Endodermal cell (in vitro differentiated cells): Measurements from ENCODE around the gene IL6R. TPM values are rescaled to one million over a fixed set of nuclear protein-coding genes. Genes with fewer than 3 reads are reported as not detected.

Source experiments
- DNase-seq: peaks from one replicate; pipeline ENCODE4 v3.0.0-alpha.2; 2017
- H3K27ac ChIP-seq: 2 replicates; pipeline ENCODE4 v1.5.1; 2013; ENCODE audit warnings: mild to moderate bottlenecking, low read depth, low read length, moderate library complexity
- H3K27me3 ChIP-seq: 2 replicates; pipeline ENCODE4 v1.6.1; 2013; ENCODE audit warnings: mild to moderate bottlenecking, low read length, moderate library complexity; ENCODE audit not compliant: insufficient read depth, control insufficient read depth, poor library complexity, severe bottlenecking
- H3K36me3 ChIP-seq: 2 replicates; pipeline ENCODE4 v1.7.0; 2013; ENCODE audit warnings: mild to moderate bottlenecking, low read length, moderate library complexity; ENCODE audit not compliant: control insufficient read depth, insufficient read depth
- H3K4me1 ChIP-seq: one replicate; pipeline ENCODE4 v1.7.0; 2013; ENCODE audit warnings: low read length; ENCODE audit not compliant: control insufficient read depth, insufficient read depth
- H3K4me3 ChIP-seq: 2 replicates; pipeline ENCODE4 v1.5.1; 2013; ENCODE audit warnings: mild to moderate bottlenecking, low read length, moderate library complexity
- H3K9ac ChIP-seq: 2 replicates; pipeline ENCODE4 v1.6.1; 2013; ENCODE audit warnings: mild to moderate bottlenecking, low read length, moderate library complexity; ENCODE audit not compliant: poor library complexity, severe bottlenecking; ENCODE audit errors: extremely low read depth
- H3K9me3 ChIP-seq: 2 replicates; pipeline ENCODE4 v1.6.1; 2013; ENCODE audit warnings: mild to moderate bottlenecking, low read length, moderate library complexity; ENCODE audit not compliant: control insufficient read depth
- H3K27ac Mint-ChIP-seq: 2 replicates; pipeline ENCODE4 v1.8.0; 2020; ENCODE audit warnings: mixed read lengths
- H3K27me3 Mint-ChIP-seq: 2 replicates; pipeline ENCODE4 v1.8.0; 2021; ENCODE audit warnings: mild to moderate bottlenecking, mixed read lengths; ENCODE audit not compliant: insufficient read depth
- H3K36me3 Mint-ChIP-seq: 2 replicates; pipeline ENCODE4 v1.8.0; 2020; ENCODE audit warnings: low read depth, mixed read lengths
- H3K4me1 Mint-ChIP-seq: 2 replicates; pipeline ENCODE4 v1.8.0; 2020; ENCODE audit warnings: mixed read lengths
- H3K4me3 Mint-ChIP-seq: 2 replicates; pipeline ENCODE4 v1.8.0; 2020; ENCODE audit warnings: mild to moderate bottlenecking, moderate library complexity, mixed read lengths
- H3K9me3 Mint-ChIP-seq: 2 replicates; pipeline ENCODE4 v1.8.0; 2020; ENCODE audit warnings: mild to moderate bottlenecking, mixed read lengths
- WGBS, 2 experiments: methylation state at CpG; one replicate each; pipeline versions ENCODE4 v1.1.5 to v1.1.7; 2013; ENCODE audit warnings: missing lambda C conversion rate in 2 of 2, mixed read lengths in 1 of 2; ENCODE audit not compliant: insufficient coverage in 1 of 2, insufficient read length in 1 of 2; 5-methylcytosine and 5-hydroxymethylcytosine counted together
- total RNA-seq, 2 donors: library from RNA; stranded (reverse); fragmentation: NEBNext Ultra II Directional in 1 of 2; extraction: Animal tissue kit (Norgen Biotek cat#: 25700) in 1 of 2; gene quantifications; 2 replicates in 1 of 2; 3 replicates in 1 of 2; pipeline ENCODE4 v1.2.1, GENCODE V29; 2021
- TF ChIP-seq, protein P1 (sequence below): fragments of 200-600 bp; sonication (generic); conservative IDR thresholded peaks from 2 replicates; pipeline ENCODE4 v1.5.0; 2021; ENCODE audit warnings: antibody characterized with exemption, mild to moderate bottlenecking

The IL6R gene
- total RNA-seq, 2 donors from 2014 or later, result 0.77 to 1.0 TPM

DNA sequence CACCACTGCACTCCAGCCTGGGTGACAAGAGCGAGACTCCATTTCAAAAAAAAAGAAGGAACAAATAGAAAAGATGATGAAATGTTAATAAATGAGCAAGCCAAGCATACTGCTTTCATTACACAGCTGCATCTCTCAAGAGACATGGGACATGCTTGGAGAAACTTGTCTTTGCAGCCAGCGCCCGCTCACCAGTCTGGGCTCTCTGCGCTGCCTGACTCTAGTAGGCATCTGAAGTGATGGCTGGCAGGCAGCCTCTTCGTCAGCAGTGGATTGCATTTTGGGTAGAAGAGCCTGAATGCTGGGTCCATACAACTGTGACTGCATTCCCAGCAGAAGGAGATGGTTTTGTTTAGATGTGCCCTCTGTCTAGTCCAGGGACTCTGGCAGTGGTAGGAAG lies 48.0 kb downstream of the IL6R start:
- H3K27ac Mint-ChIP-seq, result no peak overlapping the region
- Histone ChIP-seq H3K9me3 (peaks cover 5% of the 10 kb centered on the region), H3K4me1 (no peaks in the 10 kb centered on the region), H3K9ac (no peak overlapping the region), H3K27ac (no peak overlapping the region), H3K4me3 (no peak overlapping the region), H3K27me3 (peaks cover 64% of the 10 kb centered on the region), H3K36me3 (no peaks in the 10 kb centered on the region)
- H3K36me3 Mint-ChIP-seq, result no peaks in the 10 kb centered on the region
- no peaks in the 10 kb centered on the region for H3K9me3 Mint-ChIP-seq
- H3K27me3 Mint-ChIP-seq, result peaks cover 85% of the 10 kb centered on the region
- DNase-seq, result no peak
- WGBS, 2 experiments, result 97% methylated on average over 4 to 5 of the region's 5 CpGs
- peaks cover 5% of the 10 kb centered on the region for H3K4me1 Mint-ChIP-seq
- TF ChIP-seq, protein P1, sequence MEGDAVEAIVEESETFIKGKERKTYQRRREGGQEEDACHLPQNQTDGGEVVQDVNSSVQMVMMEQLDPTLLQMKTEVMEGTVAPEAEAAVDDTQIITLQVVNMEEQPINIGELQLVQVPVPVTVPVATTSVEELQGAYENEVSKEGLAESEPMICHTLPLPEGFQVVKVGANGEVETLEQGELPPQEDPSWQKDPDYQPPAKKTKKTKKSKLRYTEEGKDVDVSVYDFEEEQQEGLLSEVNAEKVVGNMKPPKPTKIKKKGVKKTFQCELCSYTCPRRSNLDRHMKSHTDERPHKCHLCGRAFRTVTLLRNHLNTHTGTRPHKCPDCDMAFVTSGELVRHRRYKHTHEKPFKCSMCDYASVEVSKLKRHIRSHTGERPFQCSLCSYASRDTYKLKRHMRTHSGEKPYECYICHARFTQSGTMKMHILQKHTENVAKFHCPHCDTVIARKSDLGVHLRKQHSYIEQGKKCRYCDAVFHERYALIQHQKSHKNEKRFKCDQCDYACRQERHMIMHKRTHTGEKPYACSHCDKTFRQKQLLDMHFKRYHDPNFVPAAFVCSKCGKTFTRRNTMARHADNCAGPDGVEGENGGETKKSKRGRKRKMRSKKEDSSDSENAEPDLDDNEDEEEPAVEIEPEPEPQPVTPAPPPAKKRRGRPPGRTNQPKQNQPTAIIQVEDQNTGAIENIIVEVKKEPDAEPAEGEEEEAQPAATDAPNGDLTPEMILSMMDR, result no peak
- no peak overlapping the region for H3K4me3 Mint-ChIP-seq

DNA sequence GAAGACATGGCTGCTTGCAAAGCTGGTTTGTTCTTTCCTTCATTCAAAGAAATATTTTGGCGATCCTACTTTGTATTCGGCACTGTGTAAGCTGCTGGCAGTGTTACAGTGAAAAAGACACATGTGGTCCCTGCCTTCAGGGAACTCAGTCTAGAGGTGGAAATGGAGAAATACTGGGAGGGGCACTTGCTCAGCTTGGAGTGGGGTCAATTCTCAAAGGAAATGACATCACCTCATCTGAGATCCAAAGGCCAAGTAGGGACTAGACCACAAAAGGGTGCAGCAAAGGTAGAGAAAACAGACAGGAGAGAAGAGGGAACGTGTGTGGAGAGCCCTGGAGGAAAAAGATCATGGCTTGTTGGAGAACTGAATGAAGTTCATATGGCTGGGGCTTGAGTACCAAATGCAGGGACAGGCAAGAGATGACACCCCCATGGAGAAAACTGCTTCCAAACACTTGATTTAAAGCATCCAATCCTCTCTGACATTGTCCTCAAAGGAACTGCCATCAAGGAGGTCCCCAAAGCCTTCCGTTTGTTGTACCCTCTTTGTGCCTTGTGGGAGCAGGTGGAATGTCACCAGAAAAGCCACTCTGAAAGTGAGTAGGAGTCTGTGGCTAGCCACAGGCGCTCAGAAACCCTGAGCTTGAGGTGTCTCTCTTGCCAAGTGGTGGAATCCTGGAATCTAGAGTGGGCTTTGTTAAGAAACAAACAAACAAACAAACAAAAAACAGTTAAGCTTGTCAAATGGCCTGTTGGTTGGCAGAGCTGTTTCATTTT lies 48.6 kb downstream of the IL6R start:
- no peaks in the 10 kb centered on the region for H3K4me1 Mint-ChIP-seq
- no peaks in the 10 kb centered on the region for H3K9me3 Mint-ChIP-seq
- H3K27me3 Mint-ChIP-seq, result peaks cover 83% of the 10 kb centered on the region
- TF ChIP-seq, protein P1, result no peak
- H3K36me3 ChIP-seq, result no peaks in the 10 kb centered on the region
- WGBS, 2 experiments, result 84 to 88% methylated on average over 3 to 5 of the region's 5 CpGs
- no peak overlapping the region for H3K4me3 ChIP-seq
- H3K36me3 Mint-ChIP-seq, result no peaks in the 10 kb centered on the region
- H3K9me3 ChIP-seq, result peaks cover 5% of the 10 kb centered on the region
- peaks cover 63% of the 10 kb centered on the region for H3K27me3 ChIP-seq
- H3K27ac Mint-ChIP-seq, result no peak overlapping the region
- H3K4me3 Mint-ChIP-seq, result no peak overlapping the region
- no peaks in the 10 kb centered on the region for H3K4me1 ChIP-seq
- no peak overlapping the region for H3K27ac ChIP-seq
- H3K9ac ChIP-seq, result no peak overlapping the region
- DNase-seq, result no peak

DNA sequence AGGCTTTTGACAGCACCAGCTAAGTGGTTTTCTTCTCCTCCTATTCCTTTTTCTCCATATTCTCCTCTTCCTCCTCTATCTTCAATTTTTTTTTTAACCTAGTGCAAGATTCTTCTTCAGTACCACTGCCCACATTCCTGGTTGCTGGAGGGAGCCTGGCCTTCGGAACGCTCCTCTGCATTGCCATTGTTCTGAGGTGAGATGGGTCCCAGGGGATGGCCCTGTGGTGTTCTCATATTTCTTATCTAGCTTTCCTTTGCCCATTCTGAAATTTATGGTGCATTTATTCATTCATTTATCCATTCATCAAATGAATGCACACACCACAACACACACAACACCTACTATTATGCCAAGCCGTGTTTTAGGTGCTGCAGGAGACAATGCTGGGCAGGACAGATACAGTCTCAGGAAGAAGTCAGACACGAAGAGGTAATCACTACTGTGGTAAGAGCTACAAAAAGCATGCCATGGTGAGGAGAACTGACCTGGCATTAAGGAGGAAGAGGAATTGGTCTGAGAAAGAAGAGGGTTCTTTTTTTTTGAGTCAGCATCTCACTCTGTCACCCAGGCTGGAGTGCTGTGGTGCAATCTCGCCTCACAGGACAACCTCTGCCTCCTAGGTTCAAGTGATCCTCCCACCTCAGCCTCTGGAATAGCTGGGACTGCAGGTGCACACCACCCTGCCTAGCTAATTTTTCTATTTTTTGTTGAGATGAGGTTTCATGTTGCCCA lies 49.4 kb downstream of the IL6R start:
- H3K36me3 Mint-ChIP-seq, result no peaks in the 10 kb centered on the region
- no peak for DNase-seq
- H3K9ac ChIP-seq, result no peak overlapping the region
- peaks cover 5% of the 10 kb centered on the region for H3K9me3 ChIP-seq
- no peaks in the 10 kb centered on the region for H3K36me3 ChIP-seq
- H3K27ac ChIP-seq, result no peak overlapping the region
- 86 to 91% methylated on average over 3 to 5 of the region's 5 CpGs for WGBS, 2 experiments
- peaks cover 77% of the 10 kb centered on the region for H3K27me3 Mint-ChIP-seq
- no peak overlapping the region for H3K4me3 ChIP-seq
- no peaks in the 10 kb centered on the region for H3K4me1 ChIP-seq
- TF ChIP-seq, protein P1, result no peak
- H3K27me3 ChIP-seq, result peaks cover 57% of the 10 kb centered on the region
- no peaks in the 10 kb centered on the region for H3K9me3 Mint-ChIP-seq
- H3K27ac Mint-ChIP-seq, result no peak overlapping the region
- H3K4me1 Mint-ChIP-seq, result no peaks in the 10 kb centered on the region
- no peak overlapping the region for H3K4me3 Mint-ChIP-seq
